Measurements from ENCODE around the gene PPM1F.
"Not testable (repeated sequence)": the region's sequence is repeated elsewhere in the genome, so short reads cannot be mapped to it uniquely, and the experiment has no call there.

The PPM1F gene

GRCh38 chr22:21881841-21882753 is 70.6 kb downstream of the PPM1F start:
- no peak for DNase-seq

DNA sequence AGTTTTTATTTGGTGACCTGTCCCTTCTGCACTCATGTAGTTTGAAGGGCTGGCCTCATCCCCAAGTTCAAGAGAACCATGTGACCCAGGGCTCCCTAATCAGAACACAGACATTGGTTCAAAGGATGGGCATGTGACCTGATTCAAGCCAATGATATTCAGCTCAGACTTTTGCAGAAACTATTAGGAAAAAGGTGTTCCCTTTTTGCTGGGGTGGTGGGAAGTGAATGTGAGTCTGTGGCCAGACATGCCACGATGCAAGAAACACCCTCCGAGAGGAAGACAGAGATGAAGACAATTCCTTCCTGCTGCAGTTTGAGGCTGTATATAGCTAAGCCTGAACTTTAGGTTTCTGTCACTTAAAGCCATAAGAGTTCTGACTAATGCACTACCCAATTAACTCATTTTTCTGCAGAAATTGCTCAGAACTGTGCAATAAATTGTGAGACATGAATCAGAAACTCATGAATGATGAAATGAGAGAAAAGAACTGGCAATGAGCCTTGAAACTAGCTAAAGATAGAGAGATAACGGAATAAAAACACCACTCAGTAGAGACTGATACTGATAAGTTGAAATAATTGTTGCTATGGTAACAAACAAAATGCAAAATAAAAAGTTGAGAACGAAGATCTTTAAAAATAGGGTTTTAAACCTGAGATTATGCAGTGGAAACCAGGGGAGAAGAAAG is 76.0 kb downstream of the PPM1F start:
- DNase-seq, result no peak

DNA sequence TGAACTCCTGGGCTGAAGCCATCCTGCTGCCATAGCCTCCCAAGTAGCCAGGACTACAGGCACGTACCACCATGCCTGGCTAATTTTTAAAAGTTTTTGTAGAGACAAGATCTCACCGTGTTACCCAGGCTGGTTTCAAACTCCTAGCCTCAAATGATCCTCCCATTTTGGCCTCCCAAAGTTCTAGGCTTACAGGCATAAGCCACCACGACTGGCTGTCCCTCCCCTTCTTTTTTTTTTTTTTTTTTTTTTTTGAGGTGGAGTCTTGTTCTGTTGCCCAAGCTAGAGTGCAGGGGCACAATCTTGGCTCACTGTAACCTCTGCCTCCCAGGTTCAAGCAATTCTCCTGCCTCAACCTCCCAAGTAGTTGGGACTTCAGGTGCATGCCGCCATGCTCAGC is 77.7 kb downstream of the PPM1F start:
- not testable (repeated sequence) for DNase-seq

- no peak for DNase-seq
Measured at GRCh38 chr22:21873619-21874018, 79.0 kb downstream of the PPM1F start.

DNA sequence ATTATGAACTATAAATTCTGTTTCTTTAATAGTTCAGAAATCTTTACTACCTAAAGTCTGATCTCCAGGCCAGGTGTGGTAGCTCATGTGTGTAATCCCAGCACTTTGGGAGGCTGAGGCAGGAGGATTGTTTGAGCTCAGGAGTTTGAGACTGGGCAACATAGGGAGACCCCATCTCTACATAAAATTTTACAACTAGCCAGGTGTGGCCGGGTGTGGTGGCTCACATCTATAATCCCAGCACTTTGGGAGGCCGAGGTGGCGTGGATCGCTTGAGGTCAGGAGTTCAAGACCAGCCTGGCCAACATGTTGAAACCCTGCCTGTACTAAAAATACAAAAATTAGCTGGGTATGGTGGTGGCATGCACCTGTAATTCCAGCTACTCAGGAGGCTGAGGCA is 79.9 kb downstream of the PPM1F start:
- DNase-seq, result not testable (repeated sequence)
